MG63 (cell line): ENCODE results near the gene NMT2. TPM values are rescaled to one million over a fixed set of nuclear protein-coding genes. Genes with fewer than 3 reads are reported as not detected.

Source experiments
- DNase-seq: peaks from one replicate; pipeline ENCODE4 v3.0.0-alpha.2; 2020
- H3K27me3 ChIP-seq: fragments of 250-450 bp; sonication (Bioruptor Pico); 2 replicates; pipeline ENCODE4 v1.5.1; 2020; ENCODE audit warnings: mild to moderate bottlenecking, moderate library complexity
- H3K36me3 ChIP-seq: fragments of 250-450 bp; sonication (Bioruptor Pico); 2 replicates; pipeline ENCODE4 v1.5.1; 2020; ENCODE audit warnings: mild to moderate bottlenecking, moderate library complexity
- H3K4me3 ChIP-seq: fragments of 250-450 bp; sonication (Bioruptor Pico); 2 replicates; pipeline ENCODE4 v1.5.1; 2020; ENCODE audit warnings: mild to moderate bottlenecking, moderate library complexity
- H3K9me3 ChIP-seq: fragments of 250-450 bp; sonication (Bioruptor Pico); 2 replicates; pipeline ENCODE4 v1.5.1; 2020; ENCODE audit warnings: mild to moderate bottlenecking, moderate library complexity
- total RNA-seq: library from RNA; depleted of rRNA; stranded (reverse); fragments of >200 nt; shearing (Covaris generic); gene quantifications from 2 replicates; pipeline ENCODE4 v1.2.3, GENCODE V29; 2014; ENCODE audit warnings: low replicate concordance

The NMT2 gene
- total RNA-seq, 1 experiment from 2014 or later, result 115 TPM

DNA sequence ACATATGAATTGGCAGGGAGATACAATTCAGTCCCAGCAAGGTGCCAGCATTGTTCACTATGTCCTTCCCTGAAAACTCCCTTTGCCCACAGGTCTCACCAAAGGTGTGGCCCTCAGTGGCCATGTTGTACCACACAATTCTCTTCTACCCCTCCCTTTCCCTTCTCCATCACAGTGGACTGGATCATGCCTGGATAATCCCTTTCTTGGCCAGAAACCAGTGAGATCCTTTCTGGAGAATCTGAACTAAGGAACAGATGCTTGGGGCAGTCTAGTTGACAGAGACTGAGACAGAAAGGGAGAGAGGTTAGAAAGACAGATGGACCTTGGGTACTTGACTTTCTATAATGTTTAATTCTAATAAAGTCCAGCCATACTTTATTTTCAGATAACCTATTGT lies 9.5 kb downstream of the NMT2 start:
- H3K4me3 ChIP-seq, result no peak overlapping the region
- no peak for DNase-seq
- H3K36me3 ChIP-seq, result peaks cover 57% of the 10 kb centered on the region
- H3K27me3 ChIP-seq, result no peaks in the 10 kb centered on the region
- H3K9me3 ChIP-seq, result no peaks in the 10 kb centered on the region

DNA sequence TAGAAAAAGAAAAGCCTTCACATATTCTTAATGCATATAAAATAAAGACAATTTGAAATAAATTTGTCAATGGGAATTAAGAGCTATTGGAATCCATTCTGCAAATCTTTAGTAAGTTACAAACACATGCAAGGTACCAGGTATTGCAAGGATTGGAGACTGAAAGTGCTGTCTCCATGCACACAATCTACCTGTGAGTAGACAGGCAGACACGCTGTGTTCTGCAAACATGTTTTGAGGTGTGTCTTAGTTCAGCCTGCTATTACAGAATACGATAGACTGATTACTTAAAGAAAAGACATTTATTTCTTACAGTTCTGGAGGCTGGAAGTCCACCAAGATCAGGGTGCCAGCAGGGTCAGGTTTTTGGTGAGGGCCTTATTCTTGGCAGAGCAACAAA lies 10.0 kb downstream of the NMT2 start:
- H3K9me3 ChIP-seq, result no peaks in the 10 kb centered on the region
- no peaks in the 10 kb centered on the region for H3K27me3 ChIP-seq
- peaks cover 55% of the 10 kb centered on the region for H3K36me3 ChIP-seq
- no peak for DNase-seq
- no peak overlapping the region for H3K4me3 ChIP-seq

DNA sequence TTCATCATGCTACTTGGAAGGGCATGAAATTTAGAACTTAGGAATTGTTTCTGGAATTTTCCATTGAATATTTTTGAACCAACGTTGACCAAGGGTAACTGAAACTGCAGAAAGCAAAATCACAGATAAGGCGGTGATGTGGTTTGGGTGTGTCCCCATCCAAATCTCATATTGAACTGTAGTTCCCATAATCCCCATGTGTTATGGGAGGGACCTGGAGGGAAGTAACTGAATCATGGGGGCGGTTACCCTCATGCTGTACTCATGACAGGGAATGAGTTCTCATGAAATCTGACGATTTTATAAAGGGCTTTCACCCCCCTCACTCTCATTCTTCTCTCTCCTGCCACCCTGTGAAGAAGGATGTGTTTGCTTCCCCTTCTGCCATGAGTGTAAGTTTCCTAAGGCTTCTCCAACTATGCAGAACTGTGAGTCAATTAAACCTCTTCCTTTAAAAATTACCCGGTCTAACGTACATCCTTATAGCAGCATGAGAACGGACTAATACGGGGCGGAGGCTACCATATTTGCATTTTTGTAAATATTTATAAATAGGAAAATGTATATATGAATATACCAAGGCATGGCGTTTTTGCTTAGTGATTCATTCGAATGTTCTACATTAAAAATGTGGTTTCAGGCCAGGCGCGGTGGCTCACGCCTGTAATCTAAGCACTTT lies 12.4 kb downstream of the NMT2 start:
- H3K36me3 ChIP-seq, result peaks cover 70% of the 10 kb centered on the region
- no peaks in the 10 kb centered on the region for H3K27me3 ChIP-seq
- H3K9me3 ChIP-seq, result no peaks in the 10 kb centered on the region
- no peak for DNase-seq
- H3K4me3 ChIP-seq, result no peak overlapping the region

DNA sequence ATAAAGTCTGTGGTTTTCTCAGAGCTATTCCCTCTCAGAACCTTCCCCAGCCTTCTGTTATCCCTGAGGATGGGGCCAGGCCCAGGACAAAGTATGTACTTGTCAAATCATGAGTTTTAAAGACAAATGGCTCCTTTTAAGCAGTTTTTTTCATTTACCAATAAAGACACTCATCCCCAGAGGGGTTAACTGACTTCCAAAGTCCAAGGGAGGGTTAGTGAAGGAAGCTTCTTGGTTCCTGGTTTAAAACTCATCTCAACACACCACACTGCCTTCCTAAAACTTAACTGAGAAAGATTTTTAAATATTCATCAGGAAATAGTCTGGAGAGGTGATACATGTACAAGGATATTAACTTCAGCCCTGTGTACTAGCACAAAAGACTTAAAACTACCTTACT lies 15.9 kb downstream of the NMT2 start:
- Histone ChIP-seq H3K4me3 (no peak overlapping the region), H3K9me3 (no peaks in the 10 kb centered on the region), H3K36me3 (peaks cover 64% of the 10 kb centered on the region), H3K27me3 (no peaks in the 10 kb centered on the region)
- DNase-seq, result no peak

DNA sequence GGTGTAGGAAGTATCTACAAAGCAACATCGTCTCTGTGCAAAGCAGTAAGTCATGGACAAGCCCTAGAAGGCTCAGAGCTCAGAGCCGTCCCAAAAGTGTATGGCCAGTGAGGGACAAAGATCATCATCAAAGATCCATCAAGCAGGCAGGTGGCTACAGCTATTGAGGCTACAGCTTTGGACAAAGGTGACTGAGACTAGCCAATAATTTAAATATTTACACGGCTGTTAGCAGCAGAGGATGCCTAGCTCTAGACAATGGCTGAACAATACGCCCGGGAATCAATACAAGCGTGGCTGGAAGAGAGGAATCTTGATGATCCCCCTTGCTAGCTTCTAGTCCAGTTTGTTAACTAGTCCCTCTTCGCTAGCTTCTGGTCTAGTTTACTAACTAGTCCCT lies 17.9 kb downstream of the NMT2 start:
- Histone ChIP-seq H3K9me3 (no peaks in the 10 kb centered on the region), H3K36me3 (peaks cover 51% of the 10 kb centered on the region), H3K4me3 (no peak overlapping the region), H3K27me3 (no peaks in the 10 kb centered on the region)
- no peak for DNase-seq

DNA sequence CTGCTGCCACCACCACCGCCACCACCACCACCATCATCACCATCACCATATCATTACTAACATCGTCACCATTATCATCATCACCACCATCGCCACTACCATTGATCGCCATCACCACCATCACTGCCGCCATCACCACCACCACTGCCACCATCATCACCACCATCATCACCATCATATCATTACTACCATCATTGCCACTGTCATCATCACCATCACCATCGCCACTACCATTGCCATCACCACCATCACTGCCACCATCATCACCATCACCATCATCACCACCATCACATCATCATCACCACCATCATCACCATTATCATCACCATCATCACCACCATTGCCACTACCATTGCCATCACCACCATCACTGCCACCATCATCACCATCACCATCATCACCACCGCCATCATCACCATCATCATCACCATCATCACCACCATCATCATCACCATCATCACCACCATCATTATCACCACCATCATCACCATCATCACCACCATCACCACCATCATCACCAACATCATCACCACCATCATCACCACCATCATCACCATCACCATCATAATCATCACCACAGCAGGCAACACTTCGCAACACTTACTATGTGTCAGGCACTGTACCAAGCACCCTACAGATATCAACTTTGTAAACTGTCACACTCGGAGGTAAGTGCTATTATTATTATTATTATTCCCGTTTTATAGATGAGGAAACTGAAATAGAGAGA lies 19.3 kb downstream of the NMT2 start:
- Histone ChIP-seq H3K9me3 (no peaks in the 10 kb centered on the region), H3K4me3 (no peak overlapping the region), H3K27me3 (no peaks in the 10 kb centered on the region), H3K36me3 (peaks cover 44% of the 10 kb centered on the region)
- no peak for DNase-seq

DNA sequence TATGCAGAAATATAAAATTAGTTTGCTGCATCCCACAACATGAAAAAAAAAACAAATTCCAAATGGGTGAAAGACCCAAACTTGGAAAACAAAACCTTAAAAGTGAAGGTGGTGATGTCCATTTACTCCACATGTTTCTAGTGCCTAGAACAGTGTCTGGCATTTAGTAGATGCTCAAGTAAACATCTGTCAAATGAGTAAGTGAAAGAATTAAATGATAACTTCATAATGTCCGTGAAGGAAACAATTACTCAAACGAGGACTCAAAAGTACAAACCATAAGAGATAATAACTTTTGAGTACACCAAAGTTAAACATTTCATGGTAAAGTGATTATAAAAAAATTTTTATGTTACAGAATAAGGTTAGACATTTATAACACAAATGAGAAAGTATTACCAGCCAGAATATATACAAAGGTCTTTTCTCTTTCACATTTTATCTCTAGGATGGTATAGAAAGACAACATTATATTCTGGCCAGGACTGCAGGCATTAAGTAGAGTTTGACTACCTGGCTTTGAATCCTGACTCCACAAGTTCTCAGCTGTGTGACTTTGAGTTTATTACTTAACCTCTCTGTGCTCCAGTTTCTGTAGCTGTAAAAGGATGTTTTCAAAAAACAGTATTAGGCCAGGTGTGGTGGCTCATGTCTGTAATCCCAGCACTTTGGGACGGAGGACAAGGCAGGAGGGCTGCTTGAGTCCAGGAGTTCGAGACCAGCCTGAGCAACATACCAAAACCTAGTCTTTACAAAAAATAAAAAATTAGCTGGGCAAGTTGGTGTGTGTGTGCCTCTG lies 20.7 kb downstream of the NMT2 start:
- no peak for DNase-seq
- Histone ChIP-seq H3K4me3 (no peak overlapping the region), H3K27me3 (no peaks in the 10 kb centered on the region), H3K9me3 (no peaks in the 10 kb centered on the region), H3K36me3 (peaks cover 39% of the 10 kb centered on the region)

DNA sequence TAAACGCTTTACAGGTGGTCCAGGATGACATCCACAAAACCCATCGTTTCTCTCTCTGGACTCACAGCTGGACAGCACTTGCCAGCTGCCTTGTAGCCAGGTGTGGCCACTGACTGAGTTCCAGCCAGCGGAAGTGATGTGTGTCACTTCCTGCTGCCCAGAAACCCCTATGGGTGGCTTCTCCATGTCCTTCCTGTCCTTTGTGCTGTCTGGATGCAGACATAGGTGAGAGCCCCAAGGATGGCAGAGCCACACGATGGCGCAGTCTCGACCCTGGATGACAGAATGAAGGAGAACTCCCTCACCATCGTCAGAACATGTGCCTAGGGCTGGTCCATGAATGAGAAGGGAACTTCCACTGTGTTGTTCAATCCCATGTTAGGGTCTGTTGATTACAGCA lies 22.1 kb downstream of the NMT2 start:
- no peak for DNase-seq
- Histone ChIP-seq H3K9me3 (no peaks in the 10 kb centered on the region), H3K4me3 (no peak overlapping the region), H3K27me3 (no peaks in the 10 kb centered on the region), H3K36me3 (peaks cover 28% of the 10 kb centered on the region)

DNA sequence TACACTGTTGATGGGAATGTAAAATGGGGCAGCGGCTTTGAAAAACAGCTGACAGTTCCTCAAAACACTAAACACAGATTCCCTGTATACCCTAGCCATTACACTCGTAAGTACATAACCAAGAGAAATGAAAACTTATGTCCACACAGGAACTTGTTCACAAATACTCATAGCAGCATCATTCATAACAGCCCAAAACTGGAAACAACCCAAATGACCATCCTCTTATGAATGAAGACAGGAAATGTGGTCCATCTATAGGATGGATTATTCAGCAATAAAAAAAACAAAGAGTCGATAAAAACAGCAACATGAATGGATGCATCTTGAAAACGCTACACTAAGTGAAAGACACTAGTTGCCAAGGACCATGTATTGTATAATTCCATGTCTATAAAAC lies 23.7 kb downstream of the NMT2 start:
- Histone ChIP-seq H3K4me3 (no peak overlapping the region), H3K9me3 (no peaks in the 10 kb centered on the region), H3K27me3 (no peaks in the 10 kb centered on the region), H3K36me3 (peaks cover 29% of the 10 kb centered on the region)
- DNase-seq, result no peak

DNA sequence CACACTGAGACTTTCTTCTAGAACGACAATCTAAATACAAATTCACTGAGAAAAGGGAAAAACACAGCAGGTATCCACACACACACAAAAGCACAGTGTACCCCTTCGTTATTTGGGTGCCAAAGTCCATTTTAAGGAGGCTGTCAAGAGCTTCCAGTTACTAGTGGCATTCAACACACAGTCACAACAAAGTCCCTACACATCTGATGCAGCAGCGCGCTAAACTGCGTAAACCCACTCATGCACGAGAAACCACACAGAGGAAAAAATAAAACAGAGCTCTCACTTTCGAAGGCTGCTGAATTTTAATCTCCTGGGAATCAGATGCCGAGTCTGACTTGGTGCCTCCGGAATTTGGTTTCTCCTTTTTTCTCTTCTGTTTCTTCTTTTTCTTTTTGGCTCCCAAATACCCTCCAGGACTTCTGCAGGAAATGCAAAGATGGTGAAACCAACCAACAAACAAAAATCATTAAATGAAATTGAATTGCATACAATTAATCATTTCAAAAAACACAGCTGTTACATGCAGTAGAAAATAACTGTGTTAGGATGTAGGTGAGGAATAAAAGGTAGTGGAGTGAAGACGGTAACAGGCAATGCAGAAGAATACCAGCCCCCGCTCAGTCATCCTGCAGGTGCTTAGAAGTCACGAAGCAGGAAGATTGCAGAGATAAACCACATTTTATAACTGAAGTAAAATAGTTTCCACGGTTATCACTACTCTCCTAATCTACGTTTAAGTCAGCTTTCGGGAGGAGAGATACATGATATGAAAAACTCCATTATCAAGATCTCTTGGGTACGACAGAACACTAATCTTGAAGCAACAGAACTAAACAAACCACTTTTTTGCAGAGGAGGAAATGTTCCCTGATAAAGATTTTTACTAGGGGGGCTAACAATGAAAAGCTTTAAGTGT lies 27.1 kb downstream of the NMT2 start:
- H3K27me3 ChIP-seq, result no peaks in the 10 kb centered on the region
- DNase-seq, result no peak
- no peaks in the 10 kb centered on the region for H3K9me3 ChIP-seq
- peaks cover 58% of the 10 kb centered on the region for H3K36me3 ChIP-seq
- no peak overlapping the region for H3K4me3 ChIP-seq

DNA sequence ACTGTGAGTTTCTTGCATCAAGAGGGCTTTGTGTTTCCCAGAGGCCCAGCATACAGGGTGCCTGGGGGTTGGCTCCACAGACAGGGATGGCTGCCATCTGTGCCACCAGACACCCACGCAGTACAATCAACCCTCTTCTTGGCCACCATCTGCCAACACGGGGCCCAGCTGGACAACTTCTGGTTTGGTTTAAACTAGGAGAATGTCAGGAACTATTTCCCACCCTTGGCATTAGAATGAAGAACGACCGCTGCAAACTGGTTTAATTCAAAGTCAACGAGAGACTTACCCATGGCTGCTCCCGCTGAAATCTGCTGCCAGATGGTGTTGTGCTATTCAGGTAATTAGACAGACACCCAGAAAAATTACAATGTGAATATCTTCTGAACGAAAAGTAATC lies 27.8 kb downstream of the NMT2 start:
- no peak for DNase-seq
- Histone ChIP-seq H3K27me3 (no peaks in the 10 kb centered on the region), H3K4me3 (no peak overlapping the region), H3K9me3 (no peaks in the 10 kb centered on the region), H3K36me3 (peaks cover 58% of the 10 kb centered on the region)

DNA sequence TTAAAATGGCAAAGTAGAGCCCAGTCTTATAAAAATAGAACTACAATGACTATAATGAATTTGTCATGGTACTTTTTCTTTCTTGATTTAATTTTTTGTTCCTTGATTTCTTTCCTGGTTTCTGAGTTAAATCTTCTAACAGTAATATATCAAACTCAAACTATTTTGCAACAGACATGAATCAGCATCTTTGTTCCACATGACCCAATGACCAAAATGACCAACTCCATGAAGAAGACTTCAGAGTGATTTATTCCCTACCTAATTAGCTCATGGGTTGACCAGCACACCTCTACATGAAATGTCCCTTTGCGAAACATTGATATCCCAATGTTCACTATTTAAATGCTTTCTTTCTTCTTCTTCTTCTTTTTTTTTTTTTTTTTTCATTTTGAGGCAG lies 30.9 kb downstream of the NMT2 start:
- Histone ChIP-seq H3K9me3 (no peaks in the 10 kb centered on the region), H3K36me3 (peaks cover 82% of the 10 kb centered on the region), H3K4me3 (no peak overlapping the region), H3K27me3 (no peaks in the 10 kb centered on the region)
- DNase-seq, result no peak

DNA sequence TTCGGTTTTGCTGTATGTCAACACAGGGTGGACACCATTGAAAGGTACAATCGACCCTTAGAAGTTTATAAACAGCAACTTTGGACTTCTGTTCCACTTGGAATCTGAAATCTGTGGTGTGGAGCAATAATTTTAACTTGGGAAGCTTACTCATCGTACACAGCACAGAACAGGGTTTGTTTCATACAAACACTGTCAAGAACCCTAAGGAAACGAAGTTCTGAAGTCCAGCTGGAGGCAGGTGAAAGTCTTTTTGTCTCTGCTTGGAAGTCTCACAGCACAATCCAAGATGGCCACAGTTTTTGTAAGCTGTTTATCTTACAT lies 31.5 kb downstream of the NMT2 start:
- no peaks in the 10 kb centered on the region for H3K9me3 ChIP-seq
- no peaks in the 10 kb centered on the region for H3K27me3 ChIP-seq
- H3K4me3 ChIP-seq, result no peak overlapping the region
- H3K36me3 ChIP-seq, result peaks cover 88% of the 10 kb centered on the region
- no peak for DNase-seq

DNA sequence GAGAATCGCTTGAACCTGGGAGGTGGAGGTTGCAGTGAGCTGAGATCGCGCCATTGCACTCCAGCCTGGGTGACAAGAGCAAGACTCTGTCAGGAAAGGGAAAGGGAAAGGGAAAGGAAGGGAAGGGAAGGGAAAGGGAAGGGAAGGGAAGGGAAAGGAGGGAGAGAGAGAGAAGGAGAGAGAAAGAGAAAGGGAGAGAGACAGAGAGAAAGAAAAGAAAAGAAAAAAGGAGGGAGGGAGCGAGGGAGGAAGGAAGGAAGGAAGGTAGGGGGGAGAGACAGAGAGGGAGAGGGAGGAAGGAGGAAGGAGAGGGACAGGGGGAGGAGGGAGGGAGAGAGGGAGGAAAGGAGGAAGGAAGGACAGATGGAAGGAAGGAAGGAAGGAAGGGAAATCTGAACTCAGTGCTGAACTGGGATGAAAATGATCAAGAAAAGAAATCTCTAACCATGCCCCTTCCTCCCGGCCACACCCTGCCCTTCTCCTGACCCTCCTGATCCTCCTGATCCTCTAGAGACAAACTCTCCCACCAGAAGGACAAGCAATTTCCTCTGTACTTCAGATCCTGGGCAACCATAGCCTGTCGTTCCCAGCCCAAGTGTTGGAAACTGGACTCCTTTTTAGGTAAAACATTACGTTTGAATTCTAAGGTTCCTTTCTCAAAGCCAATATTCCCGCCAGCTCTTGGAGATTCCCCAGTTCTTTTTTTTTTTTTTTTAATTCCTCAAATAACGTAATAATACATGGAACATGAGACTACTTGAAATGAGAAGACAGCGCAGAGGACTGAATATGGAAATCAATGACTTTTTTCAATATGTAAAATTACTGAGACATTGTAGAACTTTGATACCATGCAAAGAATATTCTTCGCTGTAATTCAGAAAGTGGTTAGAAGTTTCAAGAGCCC lies 32.1 kb downstream of the NMT2 start:
- Histone ChIP-seq H3K4me3 (no peak overlapping the region), H3K9me3 (no peaks in the 10 kb centered on the region), H3K27me3 (no peaks in the 10 kb centered on the region), H3K36me3 (peaks cover 93% of the 10 kb centered on the region)
- no peak for DNase-seq

DNA sequence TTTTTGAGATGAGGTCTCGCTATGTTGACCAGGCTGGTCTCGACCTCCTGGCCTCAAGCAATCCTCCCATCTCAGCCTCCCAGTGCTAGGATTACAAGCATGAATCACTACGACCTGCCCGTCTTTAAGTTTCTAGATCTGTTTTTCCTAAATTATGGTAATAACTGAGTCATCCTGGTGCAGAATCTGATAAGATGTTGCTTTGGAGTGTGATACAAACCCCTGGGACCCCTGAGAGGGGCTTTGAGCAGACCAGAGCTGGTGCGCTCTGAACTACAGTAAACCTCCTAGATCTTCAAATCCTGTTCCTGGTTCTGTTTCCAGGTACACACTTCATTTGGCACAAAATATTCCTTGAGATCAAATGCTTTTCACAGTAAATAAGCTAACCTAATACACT lies 37.2 kb downstream of the NMT2 start:
- no peak overlapping the region for H3K4me3 ChIP-seq
- no peaks in the 10 kb centered on the region for H3K27me3 ChIP-seq
- H3K36me3 ChIP-seq, result peaks cover 88% of the 10 kb centered on the region
- no peak for DNase-seq
- no peaks in the 10 kb centered on the region for H3K9me3 ChIP-seq

DNA sequence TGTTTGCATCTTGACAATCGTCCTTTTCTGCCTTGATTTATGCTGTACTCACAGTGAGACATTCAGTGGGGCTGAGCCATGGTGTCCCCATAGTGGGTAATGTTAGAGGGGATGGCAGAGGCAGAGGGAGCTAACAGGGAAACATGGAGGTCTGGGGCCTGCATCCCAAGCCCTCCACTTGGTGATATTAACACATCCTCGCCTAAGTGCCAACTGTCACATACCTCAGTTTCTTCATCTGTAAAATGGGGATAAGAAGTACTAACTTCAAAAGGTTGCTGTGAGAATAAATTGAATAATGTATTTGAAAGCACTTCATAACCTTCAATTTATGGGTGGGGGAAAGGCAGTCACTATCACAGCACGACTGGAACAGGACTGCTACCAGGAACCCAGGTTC lies 43.6 kb downstream of the NMT2 start:
- no peaks in the 10 kb centered on the region for H3K9me3 ChIP-seq

More for the DNA sequence above, 43.6 kb downstream of the NMT2 start:
- no peak for DNase-seq
- H3K4me3 ChIP-seq, result no peak overlapping the region
- H3K27me3 ChIP-seq, result no peaks in the 10 kb centered on the region
- peaks cover 82% of the 10 kb centered on the region for H3K36me3 ChIP-seq
